Suprapubic skin (tissue), 4 donors: ENCODE measurements around the gene RGS11. TPM values are rescaled to one million over a fixed set of nuclear protein-coding genes. Genes with fewer than 3 reads are reported as not detected.

Source experiments
- DNase-seq, 2 donors: peaks; one replicate each; pipeline ENCODE4 v3.0.0-alpha.2; 2019; ENCODE audit warnings: low spot score in 2 of 2
- H3K27ac ChIP-seq: fragments of 200-600 bp; sonication (generic); one replicate; pipeline ENCODE4 v1.5.1; 2019
- H3K27me3 ChIP-seq: fragments of 200-600 bp; sonication (generic); one replicate; pipeline ENCODE4 v1.5.1; 2019
- H3K36me3 ChIP-seq: fragments of 200-600 bp; sonication (generic); one replicate; pipeline ENCODE4 v1.5.1; 2019
- H3K4me1 ChIP-seq: fragments of 200-600 bp; sonication (generic); one replicate; pipeline ENCODE4 v1.5.1; 2019
- H3K4me3 ChIP-seq: fragments of 200-600 bp; sonication (generic); one replicate; pipeline ENCODE4 v1.5.1; 2019; ENCODE audit warnings: mild to moderate bottlenecking
- H3K9me3 ChIP-seq: fragments of 200-600 bp; sonication (generic); one replicate; pipeline ENCODE4 v1.5.1; 2019
- EP300 ChIP-seq: sonication (generic); formaldehyde crosslinking; IDR thresholded peaks from one replicate; pipeline ENCODE4 v1.6.1; 2017; ENCODE audit warnings: antibody characterized with exemption
- POLR2A ChIP-seq, 2 donors: fragments of 450-650 bp; IDR thresholded peaks; one replicate each; pipeline ENCODE4 v1.6.1; 2017; ENCODE audit warnings: antibody characterized with exemption in 2 of 2, mild to moderate bottlenecking in 2 of 2, moderate library complexity in 2 of 2
- POLR2AphosphoS5 ChIP-seq, 3 donors: sonication (generic); formaldehyde crosslinking; IDR thresholded peaks; one replicate each; pipeline ENCODE4 v1.6.1; 2017; ENCODE audit warnings: antibody characterized with exemption in 3 of 3
- WGBS: methylation state at CpG from one replicate; pipeline ENCODE4 v1.1.5; 2018; 5-methylcytosine and 5-hydroxymethylcytosine counted together
- total RNA-seq, 4 donors: library from RNA; depleted of rRNA; stranded (reverse); fragments of >200 nt; gene quantifications; one replicate each; pipeline ENCODE4 v1.1.0, GENCODE V29; 2016
- TF ChIP-seq, protein P1 (sequence below), 2 donors: fragments of 200-600 bp in 1 of 2; fragments of 450-650 bp in 1 of 2; sonication (generic) in 1 of 2; IDR thresholded peaks; one replicate each; pipeline ENCODE4 v1.5.1; 2016 to 2019; ENCODE audit warnings: antibody characterized with exemption in 2 of 2, mild to moderate bottlenecking in 1 of 2, moderate library complexity in 1 of 2

The RGS11 gene
- total RNA-seq, 4 donors from 2014 or later: 0.30 to 1.5 (median 0.59) TPM

DNA sequence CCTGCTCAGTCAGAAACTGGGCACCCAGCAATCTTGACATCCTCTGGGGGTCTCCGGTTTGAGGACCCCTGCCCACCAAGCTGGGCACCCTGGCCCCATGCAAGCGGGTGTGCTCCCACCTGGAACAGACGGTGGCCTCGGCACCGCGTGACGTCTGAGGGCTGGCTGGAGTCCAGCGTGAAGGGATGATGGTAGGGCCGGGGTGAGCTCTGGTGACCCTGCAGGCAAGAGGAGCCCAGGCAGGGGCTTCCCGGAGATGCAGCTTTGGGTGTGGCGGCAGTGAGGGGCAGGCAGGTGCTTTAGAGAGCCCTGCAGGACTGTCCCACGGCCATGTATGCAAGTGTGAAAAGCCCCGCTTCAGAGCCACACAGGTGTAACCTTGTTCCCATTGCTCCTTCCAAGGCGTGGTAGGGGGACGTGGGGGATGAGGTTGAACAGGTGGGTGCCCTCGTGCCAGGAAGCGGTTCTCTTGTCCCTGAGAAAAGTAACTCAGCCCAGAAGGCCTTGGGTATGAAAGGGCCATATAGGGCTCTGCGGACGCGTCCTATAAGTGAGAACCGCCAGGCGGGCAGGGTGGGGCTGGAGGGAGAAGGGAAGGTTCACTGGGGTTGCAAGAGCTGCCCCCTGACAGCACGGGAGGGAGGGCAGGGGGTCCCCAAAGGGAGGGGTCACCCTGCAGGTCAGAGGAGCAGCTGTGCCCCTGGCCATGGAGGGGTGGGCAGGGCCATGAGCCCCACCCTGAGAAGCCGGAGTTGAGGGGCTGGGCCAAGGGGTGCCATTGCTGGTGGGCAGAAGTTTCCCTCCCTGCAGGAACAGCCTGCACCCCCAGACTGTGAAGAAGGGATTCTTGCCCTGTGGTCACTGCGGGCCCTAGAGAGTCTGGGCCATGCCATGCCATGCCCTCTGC, 9.2 kb downstream of the RGS11 start:
- no peak overlapping the region for H3K4me3 ChIP-seq
- WGBS: 64% methylated on average over 15 of the region's 25 CpGs
- no peak for DNase-seq
- peaks cover 41% of the 10 kb centered on the region for H3K36me3 ChIP-seq
- TF ChIP-seq, protein P1, sequence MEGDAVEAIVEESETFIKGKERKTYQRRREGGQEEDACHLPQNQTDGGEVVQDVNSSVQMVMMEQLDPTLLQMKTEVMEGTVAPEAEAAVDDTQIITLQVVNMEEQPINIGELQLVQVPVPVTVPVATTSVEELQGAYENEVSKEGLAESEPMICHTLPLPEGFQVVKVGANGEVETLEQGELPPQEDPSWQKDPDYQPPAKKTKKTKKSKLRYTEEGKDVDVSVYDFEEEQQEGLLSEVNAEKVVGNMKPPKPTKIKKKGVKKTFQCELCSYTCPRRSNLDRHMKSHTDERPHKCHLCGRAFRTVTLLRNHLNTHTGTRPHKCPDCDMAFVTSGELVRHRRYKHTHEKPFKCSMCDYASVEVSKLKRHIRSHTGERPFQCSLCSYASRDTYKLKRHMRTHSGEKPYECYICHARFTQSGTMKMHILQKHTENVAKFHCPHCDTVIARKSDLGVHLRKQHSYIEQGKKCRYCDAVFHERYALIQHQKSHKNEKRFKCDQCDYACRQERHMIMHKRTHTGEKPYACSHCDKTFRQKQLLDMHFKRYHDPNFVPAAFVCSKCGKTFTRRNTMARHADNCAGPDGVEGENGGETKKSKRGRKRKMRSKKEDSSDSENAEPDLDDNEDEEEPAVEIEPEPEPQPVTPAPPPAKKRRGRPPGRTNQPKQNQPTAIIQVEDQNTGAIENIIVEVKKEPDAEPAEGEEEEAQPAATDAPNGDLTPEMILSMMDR (IDR thresholded peaks at IDR 0.05): no peak
- TF ChIP-seq POLR2A (IDR thresholded peaks at IDR 0.05) (no peak), POLR2AphosphoS5 (IDR thresholded peaks at IDR 0.05) (no peak), EP300 (no peak)
- H3K27me3 ChIP-seq: no peaks in the 10 kb centered on the region
- H3K9me3 ChIP-seq: no peaks in the 10 kb centered on the region
- no peak overlapping the region for H3K27ac ChIP-seq
- H3K4me1 ChIP-seq: peaks cover 16% of the 10 kb centered on the region

DNA sequence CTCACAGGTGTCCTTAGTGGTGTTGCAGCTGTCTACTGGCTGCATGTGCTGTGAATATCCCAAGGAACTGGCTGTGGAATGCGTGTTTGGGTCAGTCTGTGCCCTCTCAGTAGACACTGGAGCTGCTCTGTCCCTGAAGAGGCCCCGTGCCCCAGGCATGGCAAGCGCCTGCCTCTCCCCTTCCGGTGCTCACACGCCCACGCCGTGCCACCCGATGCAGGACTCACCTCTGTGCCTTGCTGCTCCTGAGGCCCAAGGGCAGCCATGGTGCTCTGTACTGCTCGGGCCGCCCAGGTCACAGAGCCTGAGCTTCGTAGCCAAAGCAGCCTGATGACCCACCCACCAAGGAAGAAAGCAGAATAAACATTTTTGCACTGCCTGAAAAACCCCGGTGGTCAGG, 10.0 kb downstream of the RGS11 start:
- Histone ChIP-seq H3K4me1 (peaks cover 16% of the 10 kb centered on the region), H3K9me3 (no peaks in the 10 kb centered on the region), H3K27ac (no peak overlapping the region), H3K27me3 (no peaks in the 10 kb centered on the region), H3K36me3 (peaks cover 49% of the 10 kb centered on the region), H3K4me3 (no peak overlapping the region)
- DNase-seq: no peak
- TF ChIP-seq POLR2AphosphoS5 (IDR thresholded peaks at IDR 0.05) (no peak), POLR2A (IDR thresholded peaks at IDR 0.05) (no peak), EP300 (no peak)
- TF ChIP-seq, protein P1 (IDR thresholded peaks at IDR 0.05): no peak
- WGBS: 10% methylated on average over 2 of the region's 12 CpGs

DNA sequence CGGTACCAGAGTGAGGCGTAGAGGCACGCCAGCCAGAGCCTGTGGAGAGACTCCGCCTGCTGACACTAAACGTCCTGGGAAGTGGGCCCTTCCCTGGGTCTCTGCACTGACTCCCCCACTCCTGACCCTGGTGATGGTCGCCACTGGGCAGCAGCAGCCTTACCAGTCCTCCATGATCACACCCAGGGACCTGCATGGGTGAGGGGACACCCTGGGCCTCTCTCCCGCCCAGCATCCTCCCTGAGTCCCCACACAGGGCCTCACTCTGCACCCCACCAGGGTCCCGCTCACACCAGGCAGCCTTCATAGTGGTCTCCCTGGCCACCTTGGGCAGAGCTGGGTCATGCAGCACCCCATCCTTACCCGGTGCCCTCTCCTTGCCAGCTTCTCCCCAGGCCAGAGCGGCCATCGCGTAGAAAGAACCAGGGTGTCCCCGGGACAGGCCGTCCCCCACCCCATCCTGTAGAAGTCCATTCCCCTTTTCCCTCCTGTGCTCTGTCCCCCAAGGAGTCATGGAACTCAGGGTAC, 10.7 kb downstream of the RGS11 start:
- Histone ChIP-seq H3K4me1 (peaks cover 16% of the 10 kb centered on the region), H3K9me3 (no peaks in the 10 kb centered on the region), H3K4me3 (no peak overlapping the region), H3K27me3 (no peaks in the 10 kb centered on the region), H3K36me3 (peaks cover 55% of the 10 kb centered on the region), H3K27ac (no peak overlapping the region)
- TF ChIP-seq EP300: no peak
- no peak for TF ChIP-seq POLR2AphosphoS5 (IDR thresholded peaks at IDR 0.05)
- no peak for TF ChIP-seq POLR2A (IDR thresholded peaks at IDR 0.05)
- TF ChIP-seq, protein P1 (IDR thresholded peaks at IDR 0.05): no peak
- DNase-seq: no peak
- 88% methylated on average over 8 of the region's 14 CpGs for WGBS

DNA sequence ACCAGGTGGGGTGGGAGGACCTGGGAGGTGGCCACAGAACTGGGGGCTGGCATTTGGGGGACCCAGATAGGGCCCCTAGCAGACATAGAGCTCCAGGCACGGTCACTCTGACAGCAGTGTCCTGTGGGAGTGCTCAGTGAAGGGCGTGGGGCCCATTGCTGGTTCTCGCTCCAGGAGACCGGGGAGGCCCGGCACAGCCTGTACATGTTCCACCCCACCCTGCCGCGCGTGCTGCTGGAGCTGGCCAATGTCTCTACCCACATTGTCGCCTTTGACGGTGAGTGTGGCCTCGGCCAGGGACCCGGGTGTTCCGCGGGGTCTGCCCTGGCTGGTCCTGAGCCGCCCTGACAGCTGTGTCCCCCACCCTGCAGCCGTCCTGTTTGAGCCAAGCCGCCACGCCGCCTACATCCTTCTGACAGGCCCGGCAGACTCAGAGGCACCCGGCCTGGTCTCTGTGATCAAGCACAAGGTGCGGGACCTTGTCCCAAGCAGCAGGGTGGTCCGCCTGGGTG, 11.2 kb downstream of the RGS11 start:
- no CpG with 5 or more reads among the region's 23 CpGs for WGBS
- no peaks in the 10 kb centered on the region for H3K27me3 ChIP-seq
- H3K36me3 ChIP-seq: peaks cover 61% of the 10 kb centered on the region
- no peak overlapping the region for H3K27ac ChIP-seq
- DNase-seq: no peak
- peaks cover 16% of the 10 kb centered on the region for H3K4me1 ChIP-seq
- no peak for TF ChIP-seq EP300
- TF ChIP-seq POLR2A (IDR thresholded peaks at IDR 0.05): no peak
- TF ChIP-seq, protein P1 (IDR thresholded peaks at IDR 0.05): no peak
- TF ChIP-seq POLR2AphosphoS5 (IDR thresholded peaks at IDR 0.05): no peak
- H3K4me3 ChIP-seq: no peak overlapping the region
- no peaks in the 10 kb centered on the region for H3K9me3 ChIP-seq

DNA sequence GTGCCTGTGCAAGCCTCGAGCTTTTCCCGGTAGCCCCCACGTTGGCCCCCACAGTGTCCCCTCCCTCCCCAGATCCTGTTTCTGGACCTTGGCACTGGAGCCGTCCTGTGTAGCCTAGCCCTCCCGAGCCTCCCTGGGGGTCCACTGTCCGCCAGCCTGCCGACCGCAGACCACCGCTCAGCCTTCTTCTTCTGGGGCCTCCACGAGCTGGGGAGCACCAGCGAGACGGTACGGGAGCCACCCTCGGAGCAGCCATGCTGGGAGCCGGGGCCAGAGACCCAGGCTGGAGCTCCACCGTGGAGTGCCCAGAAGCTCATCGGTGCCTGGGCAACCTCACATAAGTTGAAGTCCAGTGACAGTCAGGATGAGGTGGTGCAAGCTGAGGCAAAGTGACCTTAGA, 11.8 kb downstream of the RGS11 start:
- peaks cover 66% of the 10 kb centered on the region for H3K36me3 ChIP-seq
- no peak overlapping the region for H3K4me3 ChIP-seq
- no peak overlapping the region for H3K27ac ChIP-seq
- no peak for DNase-seq
- H3K9me3 ChIP-seq: no peaks in the 10 kb centered on the region
- 98% methylated on average over 7 of the region's 17 CpGs for WGBS
- H3K27me3 ChIP-seq: no peaks in the 10 kb centered on the region
- peaks cover 16% of the 10 kb centered on the region for H3K4me1 ChIP-seq
- TF ChIP-seq, protein P1 (IDR thresholded peaks at IDR 0.05): no peak
- TF ChIP-seq POLR2A (IDR thresholded peaks at IDR 0.05) (no peak), EP300 (no peak), POLR2AphosphoS5 (IDR thresholded peaks at IDR 0.05) (no peak)
